Upper lobe of left lung (tissue), 6 donors: ENCODE data around the gene APMAP. TPM values are rescaled to one million over a fixed set of nuclear protein-coding genes. Genes with fewer than 3 reads are reported as not detected.

ENCODE experiments used
- ATAC-seq, 2 donors: fragments of 200-7000 bp; cut with Tn5 transposase; one replicate each; pipeline ENCODE4 v1.9.1; 2022; ENCODE audit warnings: mild to moderate bottlenecking in 2 of 2, moderate library complexity in 2 of 2; ENCODE audit not compliant: low FRiP score in 2 of 2
- DNase-seq, 2 donors: peaks; one replicate each; pipeline ENCODE4 v3.0.0-alpha.2; 2019 to 2020
- H3K27ac ChIP-seq, 4 donors: fragments of 200-600 bp; sonication (generic); one replicate each; pipeline ENCODE4 v1.5.1; 2016 to 2019
- H3K27me3 ChIP-seq, 4 donors: fragments of 200-600 bp; sonication (generic); one replicate each; pipeline ENCODE4 v1.5.1; 2017 to 2019
- H3K36me3 ChIP-seq, 4 donors: fragments of 200-600 bp; sonication (generic); one replicate each; pipeline ENCODE4 v1.5.1; 2016 to 2019
- H3K4me1 ChIP-seq, 4 donors: fragments of 200-600 bp; sonication (generic); one replicate each; pipeline ENCODE4 v1.5.1; 2018 to 2019
- H3K4me3 ChIP-seq, 4 donors: fragments of 200-600 bp; sonication (generic); one replicate each; pipeline ENCODE4 v1.5.1; 2017 to 2019; ENCODE audit warnings: mild to moderate bottlenecking in 2 of 4, moderate library complexity in 1 of 4
- H3K9me3 ChIP-seq, 4 donors: fragments of 200-600 bp; sonication (generic); one replicate each; pipeline ENCODE4 v1.5.1; 2018 to 2019
- CTCF ChIP-seq, 6 experiments: fragments of 450-650 bp in 4 of 6; fragments of 200-600 bp in 2 of 6; sonication (generic) in 2 of 6; IDR thresholded peaks; one replicate each; pipeline ENCODE4 v1.5.1; 2016 to 2019; ENCODE audit warnings: antibody characterized with exemption in 6 of 6
- EP300 ChIP-seq, 4 donors: sonication (generic); formaldehyde crosslinking; IDR thresholded peaks; one replicate each; pipeline ENCODE4 v1.5.1; 2017; ENCODE audit warnings: antibody characterized with exemption in 4 of 4, control low read depth in 2 of 4
- POLR2A ChIP-seq, 4 donors: fragments of 450-650 bp; IDR thresholded peaks; one replicate each; pipeline ENCODE4 v1.5.1; 2016 to 2017; ENCODE audit warnings: antibody characterized with exemption in 4 of 4, mild to moderate bottlenecking in 2 of 4
- POLR2AphosphoS5 ChIP-seq, 2 donors: sonication (generic); formaldehyde crosslinking; IDR thresholded peaks; one replicate each; pipeline ENCODE4 v1.5.1; 2017; ENCODE audit warnings: antibody characterized with exemption in 2 of 2
- WGBS, 2 donors: methylation state at CpG; one replicate each; pipeline ENCODE4 v1.1.5; 2017 to 2018; 5-methylcytosine and 5-hydroxymethylcytosine counted together
- total RNA-seq, 6 donors: library from RNA; depleted of rRNA in 4 of 6; stranded (reverse); fragments of >200 nt in 4 of 6; gene quantifications; one replicate each; pipeline versions ENCODE4 v1.1.0 to v1.2.1, GENCODE V29; 2016 to 2021
- donor health status: DM: no; HTN: no; CAD: no; lungs with moderate emphysema.
- donor health status: DM: no; HTN: yes; CAD: no; lungs with severe emphysema.

APMAP gene
- total RNA-seq, 6 donors from 2014 or later = 31.4 to 80.1 (median 55.5) TPM

- Histone ChIP-seq H3K4me3 (no peak overlapping the region), H3K4me1 (peaks cover 0 to 6% (median 0%) of the 10 kb centered on the region in 4 donors), H3K9me3 (no peaks in the 10 kb centered on the region), H3K27me3 (no peaks in the 10 kb centered on the region), H3K36me3 (peaks cover 0 to 42% (median 24%) of the 10 kb centered on the region in 4 donors), H3K27ac (peak overlapping the region in 1 of 4 donors; percentile 89)
- DNase-seq (no peak), ATAC-seq (no peak)
- TF ChIP-seq EP300 (IDR thresholded peaks at IDR 0.05) = no peak
- TF ChIP-seq POLR2A (IDR thresholded peaks at IDR 0.05) = no peak
- TF ChIP-seq CTCF (IDR thresholded peaks at IDR 0.05) = no peak
- TF ChIP-seq POLR2AphosphoS5 (IDR thresholded peaks at IDR 0.05) = no peak
- 68 to 72% methylated on average over 2 of the region's 2 CpGs for WGBS, 2 donors
Observed at GRCh38 chr20:24954566-24954965, 38.0 kb downstream of the APMAP start.

- ATAC-seq (no peak), DNase-seq (no peak)
- WGBS, 2 donors = 78 to 79% methylated on average over 8 of the region's 8 CpGs
- Histone ChIP-seq H3K4me3 (no peak overlapping the region), H3K9me3 (no peaks in the 10 kb centered on the region), H3K27me3 (no peaks in the 10 kb centered on the region), H3K27ac (peak overlapping the region in 3 of 4 donors; percentile 10 to 89 (median 22)), H3K4me1 (peaks cover 0 to 6% (median 0%) of the 10 kb centered on the region in 4 donors), H3K36me3 (peaks cover 0 to 38% (median 20%) of the 10 kb centered on the region in 4 donors)
- TF ChIP-seq EP300 (IDR thresholded peaks at IDR 0.05) (no peak), CTCF (IDR thresholded peaks at IDR 0.05) (no peak), POLR2AphosphoS5 (IDR thresholded peaks at IDR 0.05) (no peak), POLR2A (IDR thresholded peaks at IDR 0.05) (no peak)
Observed at GRCh38 chr20:24954151-24954550, 38.4 kb downstream of the APMAP start.

GRCh38 chr20:24953621-24954133, 38.9 kb downstream of the APMAP start:
- Histone ChIP-seq H3K9me3 (no peaks in the 10 kb centered on the region), H3K27ac (peak overlapping the region in 3 of 4 donors; percentile 10 to 89 (median 22)), H3K4me1 (peaks cover 0 to 6% (median 0%) of the 10 kb centered on the region in 4 donors), H3K4me3 (no peak overlapping the region), H3K36me3 (peaks cover 0 to 33% (median 16%) of the 10 kb centered on the region in 4 donors), H3K27me3 (no peaks in the 10 kb centered on the region)
- WGBS, 2 donors = 83 to 87% methylated on average over 13 to 16 of the region's 16 CpGs
- ATAC-seq (no peak), DNase-seq (peak in 1 of 2 donors; percentile 62)
- TF ChIP-seq CTCF (IDR thresholded peaks at IDR 0.05) (no peak), POLR2AphosphoS5 (IDR thresholded peaks at IDR 0.05) (no peak), POLR2A (IDR thresholded peaks at IDR 0.05) (no peak), EP300 (IDR thresholded peaks at IDR 0.05) (no peak)

- Histone ChIP-seq H3K4me3 (no peak overlapping the region), H3K9me3 (no peaks in the 10 kb centered on the region), H3K27ac (peak overlapping the region; percentile 22 to 89 (median 57)), H3K27me3 (no peaks in the 10 kb centered on the region), H3K36me3 (peaks cover 0 to 29% (median 13%) of the 10 kb centered on the region in 4 donors), H3K4me1 (peaks cover 0 to 6% (median 0%) of the 10 kb centered on the region in 4 donors)
- DNase-seq (no peak), ATAC-seq (no peak)
- TF ChIP-seq CTCF (IDR thresholded peaks at IDR 0.05) = no peak
- no peak for TF ChIP-seq POLR2AphosphoS5 (IDR thresholded peaks at IDR 0.05)
- TF ChIP-seq POLR2A (IDR thresholded peaks at IDR 0.05) = no peak
- no peak for TF ChIP-seq EP300 (IDR thresholded peaks at IDR 0.05)
- WGBS, 2 donors = 65 to 75% methylated on average over 8 of the region's 8 CpGs
Observed at GRCh38 chr20:24953209-24953575, 39.4 kb downstream of the APMAP start.
